ENCODE results near the gene C18orf63. TPM values are rescaled to one million over a fixed set of nuclear protein-coding genes. Genes with fewer than 3 reads are reported as not detected.

C18orf63 gene
- total RNA-seq, 1 experiment from 2014 or later = not detected

DNA sequence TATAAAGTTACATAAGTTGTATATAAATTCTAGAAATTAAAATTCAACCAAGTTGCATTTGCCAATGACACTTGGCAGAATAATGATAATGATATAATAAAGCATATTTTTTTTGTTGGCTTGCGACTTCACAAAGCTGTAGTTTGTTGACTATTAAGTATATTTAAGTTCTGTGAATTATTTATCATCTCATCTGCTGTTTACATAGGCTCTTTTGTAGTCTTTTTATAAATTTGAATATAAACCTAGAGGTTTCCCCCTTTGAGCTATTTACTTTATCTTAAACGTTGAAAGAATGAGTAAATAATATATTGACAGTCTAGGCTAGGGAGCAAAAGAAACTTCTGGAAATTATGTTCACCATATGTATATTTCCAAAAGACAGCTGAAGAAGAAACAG is 32.9 kb downstream of the C18orf63 start:
- Mint-ChIP-seq H3K27ac (no peak overlapping the region), H3K4me1 (peaks cover 3% of the 10 kb centered on the region), H3K36me3 (no peaks in the 10 kb centered on the region), H3K4me3 (no peak overlapping the region), H3K27me3 (ENCODE audit: low read depth) (no peaks in the 10 kb centered on the region), H3K9me3 (no peaks in the 10 kb centered on the region)
- ChIA-PET CTCF (interaction anchor here (3.4 kb wide), 1 partner anchor 203 kb away, joined by 16 read pairs; no protein-coding TSS in a partner anchor), POLR2A (no interaction called here)
- ATAC-seq (no peak), DNase-seq (ENCODE audit: low spot score) (no peak)
- no peak for TF ChIP-seq GTF2I (CRISPR knock-in tag; conservative IDR thresholded peaks at IDR 0.05)
- no peak for TF ChIP-seq ATF1 (CRISPR knock-in tag; IDR thresholded peaks at IDR 0.05)
- TF ChIP-seq CREB1 (CRISPR knock-in tag; IDR thresholded peaks at IDR 0.05) = no peak
- TF ChIP-seq ZNF671 (CRISPR knock-in tag; IDR thresholded peaks at IDR 0.05) = no peak
- TF ChIP-seq TEAD1 (CRISPR knock-in tag; IDR thresholded peaks at IDR 0.05) = no peak
- TF ChIP-seq ZBTB21 (CRISPR knock-in tag; IDR thresholded peaks at IDR 0.05; ENCODE audit: borderline replicate concordance) = no peak
- TF ChIP-seq MXD4 (CRISPR knock-in tag; IDR thresholded peaks at IDR 0.05; ENCODE audit: borderline replicate concordance) = no peak
- no peak for TF ChIP-seq MLX (CRISPR knock-in tag; IDR thresholded peaks at IDR 0.05)
- TF ChIP-seq, protein P1, sequence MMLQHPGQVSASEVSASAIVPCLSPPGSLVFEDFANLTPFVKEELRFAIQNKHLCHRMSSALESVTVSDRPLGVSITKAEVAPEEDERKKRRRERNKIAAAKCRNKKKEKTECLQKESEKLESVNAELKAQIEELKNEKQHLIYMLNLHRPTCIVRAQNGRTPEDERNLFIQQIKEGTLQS (CRISPR knock-in tag; conservative IDR thresholded peaks at IDR 0.05) = no peak
- TF ChIP-seq NFYB (CRISPR knock-in tag; conservative IDR thresholded peaks at IDR 0.05; ENCODE audit: low read depth) = no peak

DNA sequence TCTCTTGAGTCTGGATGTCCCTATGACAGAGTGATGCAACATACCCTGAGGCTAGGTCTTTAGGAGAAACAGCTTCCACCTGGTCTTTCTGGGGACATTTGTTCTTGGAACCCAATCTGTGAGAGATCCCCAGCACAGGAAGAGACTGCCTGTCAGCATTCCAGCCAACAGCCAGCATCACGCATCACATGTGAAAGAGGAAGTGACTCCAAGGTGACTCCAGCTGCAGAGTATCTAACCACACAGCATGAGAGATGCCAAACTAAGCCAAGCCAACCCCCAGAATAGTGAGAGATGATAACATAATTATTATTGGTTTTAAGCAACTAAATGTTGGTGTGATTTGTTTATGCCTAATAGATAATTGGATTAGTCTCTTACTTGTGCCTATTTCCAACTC is 35.7 kb downstream of the C18orf63 start:
- Mint-ChIP-seq H3K9me3 (no peaks in the 10 kb centered on the region), H3K27ac (no peak overlapping the region), H3K4me1 (peaks cover 3% of the 10 kb centered on the region), H3K4me3 (no peak overlapping the region), H3K36me3 (no peaks in the 10 kb centered on the region), H3K27me3 (ENCODE audit: low read depth) (no peaks in the 10 kb centered on the region)
- ChIA-PET POLR2A (no interaction called here), CTCF (interaction anchor here (1.1 kb wide), 1 partner anchor 201 kb away, joined by 4 read pairs; no protein-coding TSS in a partner anchor)
- ATAC-seq (peak; percentile 58), DNase-seq (ENCODE audit: low spot score) (no peak)
- no peak for TF ChIP-seq ZNF219 (CRISPR knock-in tag; IDR thresholded peaks at IDR 0.05; ENCODE audit: borderline replicate concordance)
- no peak for TF ChIP-seq GRHL2 (CRISPR knock-in tag; IDR thresholded peaks at IDR 0.05; ENCODE audit: insufficient replicate concordance, severe bottlenecking)
- no peak for TF ChIP-seq HMGXB4 (CRISPR knock-in tag; IDR thresholded peaks at IDR 0.05)
- TF ChIP-seq, protein P2, sequence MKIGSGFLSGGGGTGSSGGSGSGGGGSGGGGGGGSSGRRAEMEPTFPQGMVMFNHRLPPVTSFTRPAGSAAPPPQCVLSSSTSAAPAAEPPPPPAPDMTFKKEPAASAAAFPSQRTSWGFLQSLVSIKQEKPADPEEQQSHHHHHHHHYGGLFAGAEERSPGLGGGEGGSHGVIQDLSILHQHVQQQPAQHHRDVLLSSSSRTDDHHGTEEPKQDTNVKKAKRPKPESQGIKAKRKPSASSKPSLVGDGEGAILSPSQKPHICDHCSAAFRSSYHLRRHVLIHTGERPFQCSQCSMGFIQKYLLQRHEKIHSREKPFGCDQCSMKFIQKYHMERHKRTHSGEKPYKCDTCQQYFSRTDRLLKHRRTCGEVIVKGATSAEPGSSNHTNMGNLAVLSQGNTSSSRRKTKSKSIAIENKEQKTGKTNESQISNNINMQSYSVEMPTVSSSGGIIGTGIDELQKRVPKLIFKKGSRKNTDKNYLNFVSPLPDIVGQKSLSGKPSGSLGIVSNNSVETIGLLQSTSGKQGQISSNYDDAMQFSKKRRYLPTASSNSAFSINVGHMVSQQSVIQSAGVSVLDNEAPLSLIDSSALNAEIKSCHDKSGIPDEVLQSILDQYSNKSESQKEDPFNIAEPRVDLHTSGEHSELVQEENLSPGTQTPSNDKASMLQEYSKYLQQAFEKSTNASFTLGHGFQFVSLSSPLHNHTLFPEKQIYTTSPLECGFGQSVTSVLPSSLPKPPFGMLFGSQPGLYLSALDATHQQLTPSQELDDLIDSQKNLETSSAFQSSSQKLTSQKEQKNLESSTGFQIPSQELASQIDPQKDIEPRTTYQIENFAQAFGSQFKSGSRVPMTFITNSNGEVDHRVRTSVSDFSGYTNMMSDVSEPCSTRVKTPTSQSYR (CRISPR knock-in tag; IDR thresholded peaks at IDR 0.05) = no peak
- no peak for TF ChIP-seq ZNF396 (CRISPR knock-in tag; IDR thresholded peaks at IDR 0.05; ENCODE audit: borderline replicate concordance)
- no peak for TF ChIP-seq ETV6 (CRISPR knock-in tag; IDR thresholded peaks at IDR 0.05)
- no peak for TF ChIP-seq HMGA2 (CRISPR knock-in tag; IDR thresholded peaks at IDR 0.05)
- TF ChIP-seq SP1 (CRISPR knock-in tag; conservative IDR thresholded peaks at IDR 0.05) = no peak
- no peak for TF ChIP-seq RELA (CRISPR knock-in tag; IDR thresholded peaks at IDR 0.05; ENCODE audit: borderline replicate concordance)
- TF ChIP-seq, protein P3, sequence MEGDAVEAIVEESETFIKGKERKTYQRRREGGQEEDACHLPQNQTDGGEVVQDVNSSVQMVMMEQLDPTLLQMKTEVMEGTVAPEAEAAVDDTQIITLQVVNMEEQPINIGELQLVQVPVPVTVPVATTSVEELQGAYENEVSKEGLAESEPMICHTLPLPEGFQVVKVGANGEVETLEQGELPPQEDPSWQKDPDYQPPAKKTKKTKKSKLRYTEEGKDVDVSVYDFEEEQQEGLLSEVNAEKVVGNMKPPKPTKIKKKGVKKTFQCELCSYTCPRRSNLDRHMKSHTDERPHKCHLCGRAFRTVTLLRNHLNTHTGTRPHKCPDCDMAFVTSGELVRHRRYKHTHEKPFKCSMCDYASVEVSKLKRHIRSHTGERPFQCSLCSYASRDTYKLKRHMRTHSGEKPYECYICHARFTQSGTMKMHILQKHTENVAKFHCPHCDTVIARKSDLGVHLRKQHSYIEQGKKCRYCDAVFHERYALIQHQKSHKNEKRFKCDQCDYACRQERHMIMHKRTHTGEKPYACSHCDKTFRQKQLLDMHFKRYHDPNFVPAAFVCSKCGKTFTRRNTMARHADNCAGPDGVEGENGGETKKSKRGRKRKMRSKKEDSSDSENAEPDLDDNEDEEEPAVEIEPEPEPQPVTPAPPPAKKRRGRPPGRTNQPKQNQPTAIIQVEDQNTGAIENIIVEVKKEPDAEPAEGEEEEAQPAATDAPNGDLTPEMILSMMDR (IDR thresholded peaks at IDR 0.05) = no peak
- TF ChIP-seq ZBTB21 (CRISPR knock-in tag; IDR thresholded peaks at IDR 0.05; ENCODE audit: borderline replicate concordance) = no peak
- TF ChIP-seq, protein P4, sequence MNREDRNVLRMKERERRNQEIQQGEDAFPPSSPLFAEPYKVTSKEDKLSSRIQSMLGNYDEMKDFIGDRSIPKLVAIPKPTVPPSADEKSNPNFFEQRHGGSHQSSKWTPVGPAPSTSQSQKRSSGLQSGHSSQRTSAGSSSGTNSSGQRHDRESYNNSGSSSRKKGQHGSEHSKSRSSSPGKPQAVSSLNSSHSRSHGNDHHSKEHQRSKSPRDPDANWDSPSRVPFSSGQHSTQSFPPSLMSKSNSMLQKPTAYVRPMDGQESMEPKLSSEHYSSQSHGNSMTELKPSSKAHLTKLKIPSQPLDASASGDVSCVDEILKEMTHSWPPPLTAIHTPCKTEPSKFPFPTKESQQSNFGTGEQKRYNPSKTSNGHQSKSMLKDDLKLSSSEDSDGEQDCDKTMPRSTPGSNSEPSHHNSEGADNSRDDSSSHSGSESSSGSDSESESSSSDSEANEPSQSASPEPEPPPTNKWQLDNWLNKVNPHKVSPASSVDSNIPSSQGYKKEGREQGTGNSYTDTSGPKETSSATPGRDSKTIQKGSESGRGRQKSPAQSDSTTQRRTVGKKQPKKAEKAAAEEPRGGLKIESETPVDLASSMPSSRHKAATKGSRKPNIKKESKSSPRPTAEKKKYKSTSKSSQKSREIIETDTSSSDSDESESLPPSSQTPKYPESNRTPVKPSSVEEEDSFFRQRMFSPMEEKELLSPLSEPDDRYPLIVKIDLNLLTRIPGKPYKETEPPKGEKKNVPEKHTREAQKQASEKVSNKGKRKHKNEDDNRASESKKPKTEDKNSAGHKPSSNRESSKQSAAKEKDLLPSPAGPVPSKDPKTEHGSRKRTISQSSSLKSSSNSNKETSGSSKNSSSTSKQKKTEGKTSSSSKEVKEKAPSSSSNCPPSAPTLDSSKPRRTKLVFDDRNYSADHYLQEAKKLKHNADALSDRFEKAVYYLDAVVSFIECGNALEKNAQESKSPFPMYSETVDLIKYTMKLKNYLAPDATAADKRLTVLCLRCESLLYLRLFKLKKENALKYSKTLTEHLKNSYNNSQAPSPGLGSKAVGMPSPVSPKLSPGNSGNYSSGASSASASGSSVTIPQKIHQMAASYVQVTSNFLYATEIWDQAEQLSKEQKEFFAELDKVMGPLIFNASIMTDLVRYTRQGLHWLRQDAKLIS (CRISPR knock-in tag; IDR thresholded peaks at IDR 0.05; ENCODE audit: borderline replicate concordance) = no peak
- no peak for TF ChIP-seq SMAD4 (CRISPR knock-in tag; IDR thresholded peaks at IDR 0.05)
- TF ChIP-seq CBFB (CRISPR knock-in tag; IDR thresholded peaks at IDR 0.05; ENCODE audit: low read depth) = no peak
- TF ChIP-seq, protein P5, sequence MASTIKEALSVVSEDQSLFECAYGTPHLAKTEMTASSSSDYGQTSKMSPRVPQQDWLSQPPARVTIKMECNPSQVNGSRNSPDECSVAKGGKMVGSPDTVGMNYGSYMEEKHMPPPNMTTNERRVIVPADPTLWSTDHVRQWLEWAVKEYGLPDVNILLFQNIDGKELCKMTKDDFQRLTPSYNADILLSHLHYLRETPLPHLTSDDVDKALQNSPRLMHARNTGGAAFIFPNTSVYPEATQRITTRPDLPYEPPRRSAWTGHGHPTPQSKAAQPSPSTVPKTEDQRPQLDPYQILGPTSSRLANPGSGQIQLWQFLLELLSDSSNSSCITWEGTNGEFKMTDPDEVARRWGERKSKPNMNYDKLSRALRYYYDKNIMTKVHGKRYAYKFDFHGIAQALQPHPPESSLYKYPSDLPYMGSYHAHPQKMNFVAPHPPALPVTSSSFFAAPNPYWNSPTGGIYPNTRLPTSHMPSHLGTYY (CRISPR knock-in tag; IDR thresholded peaks at IDR 0.05) = no peak
- no peak for TF ChIP-seq ZNF232 (CRISPR knock-in tag; IDR thresholded peaks at IDR 0.05)
